Heart left ventricle (tissue), 13 donors: ENCODE measurements around the gene SIMC1.

Source experiments
- CTCF ChIP-seq, 12 donors: fragments of 200-600 bp; sonication (generic) in 4 of 12; IDR thresholded peaks; one replicate each; pipeline versions ENCODE4 v1.5.0 to v1.8.0; 2018 to 2022; ENCODE audit warnings: antibody characterized with exemption in 12 of 12, mild to moderate bottlenecking in 5 of 12
- POLR2A ChIP-seq, 2 donors: fragments of 450-650 bp; IDR thresholded peaks; one replicate each; pipeline ENCODE4 v1.6.1; 2017; ENCODE audit warnings: antibody characterized with exemption in 2 of 2, mild to moderate bottlenecking in 2 of 2, moderate library complexity in 2 of 2
- donor health status: ischemic (EF 13 %, LVEDD 7.1; RV severe dilation, severe dysfunction).
- donor health status: DM: no; HTN: yes; CAD: no.
- donor health status: DM: no; HTN: no; CAD: no.
- donor health status: ischemic (EF 25% LVEDD 6.9; RV normal size, moderate dysfunction).
- donor health status: ischemic (EF 25% LVEDD 5.7; RV mildly dilated, moderate dysfunction).
- donor health status: ischemic (EF 35%, LVEDD 5.7; RV mildly dilated, moderate dysfunction).
- donor health status: nonischemic (EF 11% LVEDD 7.7; RV severe dilation, severe dysfunction).
- donor health status: DM: yes; HTN: yes; CAD: no.
- donor health status: PGD.
- donor health status: ischemic (EF 29% LVEDD 5.4; RV normal size, mild dysfunction).
- donor health status: nonischemic (EF 23%, LVEDD 6.1; RV moderate dilation, normal function).

- TF ChIP-seq CTCF (IDR thresholded peaks at IDR 0.05): no peak
- TF ChIP-seq POLR2A (IDR thresholded peaks at IDR 0.05): no peak
Observed at GRCh38 chr5:176369934-176370711, 131.9 kb downstream of the SIMC1 start.
